Colonic mucosa (tissue), 4 donors: Measurements from ENCODE around the gene CCL26. TPM values are rescaled to one million over a fixed set of nuclear protein-coding genes. Genes with fewer than 3 reads are reported as not detected.

ENCODE experiments used
- DNase-seq: peaks from one replicate; pipeline ENCODE4 v3.0.0-alpha.2; 2020
- H3K27ac ChIP-seq: fragments of 200-600 bp; one replicate; pipeline ENCODE4 v1.8.0; 2021
- H3K27me3 ChIP-seq: fragments of 200-600 bp; one replicate; pipeline ENCODE4 v1.8.0; 2021
- H3K36me3 ChIP-seq: fragments of 200-600 bp; one replicate; pipeline ENCODE4 v1.8.0; 2021
- H3K4me1 ChIP-seq: fragments of 200-600 bp; one replicate; pipeline ENCODE4 v1.8.0; 2021; ENCODE audit warnings: mild to moderate bottlenecking
- H3K4me3 ChIP-seq: fragments of 200-600 bp; one replicate; pipeline ENCODE4 v1.8.0; 2021
- H3K9ac ChIP-seq, 2 donors: one replicate each; pipeline ENCODE4 v1.7.0; 2013; ENCODE audit warnings: control low read depth in 2 of 2, low read depth in 2 of 2, low read length in 2 of 2
- H3K9me3 ChIP-seq: fragments of 200-600 bp; one replicate; pipeline ENCODE4 v1.8.0; 2021
- CTCF ChIP-seq: fragments of 200-600 bp; IDR thresholded peaks from one replicate; pipeline ENCODE4 v1.8.0; 2022; ENCODE audit warnings: antibody characterized with exemption, mild to moderate bottlenecking
- intact Hi-C: fragments of 100-400 bp; cut with DNase I; formaldehyde crosslinking; loops from one replicate; pipeline ENCODE4 v1.14.1; 2022
- total RNA-seq, 2 donors: library from RNA; stranded (reverse); fragmentation: NEBNext Ultra II Directional in 1 of 2; extraction: Animal tissue kit (Norgen Biotek cat#: 25700) in 1 of 2; gene quantifications; one replicate each; pipeline ENCODE4 v1.2.1, GENCODE V29; 2021
- donor health status: healthy.
- donor health status: DM: no; HTN: no; CAD: no.
- donor health status: DM: no; HTN: no; CAD: no.

Gene CCL26
- total RNA-seq, result under 1 TPM; 0.82 to 0.91 TPM

- Histone ChIP-seq H3K9me3 (no peaks in the 10 kb centered on the region), H3K27ac (no peak within 1 kb of the TSS), H3K4me1 (no peaks in the 10 kb centered on the region), H3K4me3 (no peak within 1 kb of the TSS), H3K27me3 (no peaks in the 10 kb centered on the region), H3K36me3 (no peaks in the 10 kb centered on the region), H3K9ac (no peak within 1 kb of the TSS)
- TF ChIP-seq CTCF, result no peak
- DNase-seq, result peak; percentile 46
- intact Hi-C loops, result no loop called here
Observed at GRCh38 chr7:75772081-75773077, at the start of gene CCL26. Gene CCL26, minus strand, starts transcription at chr7:75772211. Its CDS starts 35 bp downstream, at chr7:75772176.

- Histone ChIP-seq H3K27ac (no peak overlapping the region), H3K4me1 (no peaks in the 10 kb centered on the region), H3K9me3 (no peaks in the 10 kb centered on the region), H3K4me3 (no peak overlapping the region), H3K9ac (no peak overlapping the region), H3K27me3 (no peaks in the 10 kb centered on the region), H3K36me3 (no peaks in the 10 kb centered on the region)
- no peak for DNase-seq
- intact Hi-C loops, result no loop called here
- TF ChIP-seq CTCF, result no peak
Observed at GRCh38 chr7:75820688-75821087, 48.7 kb upstream of the CCL26 start.

- no peaks in the 10 kb centered on the region for H3K27me3 ChIP-seq
- no peaks in the 10 kb centered on the region for H3K36me3 ChIP-seq
- no peak overlapping the region for H3K9ac ChIP-seq
- no peak overlapping the region for H3K27ac ChIP-seq
- H3K4me1 ChIP-seq, result no peaks in the 10 kb centered on the region
- no peak overlapping the region for H3K4me3 ChIP-seq
- DNase-seq, result no peak
- TF ChIP-seq CTCF, result no peak
- intact Hi-C loops, result no loop called here
- no peaks in the 10 kb centered on the region for H3K9me3 ChIP-seq
Observed at GRCh38 chr7:75819711-75820110, 47.7 kb upstream of the CCL26 start.

- Histone ChIP-seq H3K27me3 (no peaks in the 10 kb centered on the region), H3K4me3 (no peak overlapping the region), H3K9me3 (no peaks in the 10 kb centered on the region), H3K36me3 (no peaks in the 10 kb centered on the region), H3K9ac (no peak overlapping the region), H3K4me1 (no peaks in the 10 kb centered on the region), H3K27ac (no peak overlapping the region)
- intact Hi-C loops, result no loop called here
- DNase-seq, result no peak
- TF ChIP-seq CTCF, result no peak
Observed at GRCh38 chr7:75818472-75818871, 46.5 kb upstream of the CCL26 start.

- Histone ChIP-seq H3K27ac (no peak overlapping the region), H3K4me1 (no peaks in the 10 kb centered on the region), H3K36me3 (no peaks in the 10 kb centered on the region), H3K9me3 (no peaks in the 10 kb centered on the region), H3K9ac (no peak overlapping the region), H3K27me3 (no peaks in the 10 kb centered on the region), H3K4me3 (no peak overlapping the region)
- TF ChIP-seq CTCF, result no peak
- intact Hi-C loops, result no loop called here
- DNase-seq, result no peak
Observed at GRCh38 chr7:75817116-75817515, 45.1 kb upstream of the CCL26 start.
